HL-60 (cell line): ENCODE data around the gene ARIH2.

Experiments
- REST ChIP-seq: IDR thresholded peaks from 2 replicates; pipeline ENCODE4 v1.6.1; 2012; ENCODE audit warnings: low read depth; ENCODE audit not compliant: insufficient replicate concordance
- TF ChIP-seq, protein P1 (sequence below): IDR thresholded peaks from one replicate; pipeline ENCODE4 v1.5.1; 2011; ENCODE audit warnings: low read length, control low read depth, inconsistent platforms; ENCODE audit not compliant: insufficient read depth

GRCh38 chr3:48945432-48945831 is 26.8 kb downstream of the ARIH2 start:
- no peak for TF ChIP-seq REST
- TF ChIP-seq, protein P1, sequence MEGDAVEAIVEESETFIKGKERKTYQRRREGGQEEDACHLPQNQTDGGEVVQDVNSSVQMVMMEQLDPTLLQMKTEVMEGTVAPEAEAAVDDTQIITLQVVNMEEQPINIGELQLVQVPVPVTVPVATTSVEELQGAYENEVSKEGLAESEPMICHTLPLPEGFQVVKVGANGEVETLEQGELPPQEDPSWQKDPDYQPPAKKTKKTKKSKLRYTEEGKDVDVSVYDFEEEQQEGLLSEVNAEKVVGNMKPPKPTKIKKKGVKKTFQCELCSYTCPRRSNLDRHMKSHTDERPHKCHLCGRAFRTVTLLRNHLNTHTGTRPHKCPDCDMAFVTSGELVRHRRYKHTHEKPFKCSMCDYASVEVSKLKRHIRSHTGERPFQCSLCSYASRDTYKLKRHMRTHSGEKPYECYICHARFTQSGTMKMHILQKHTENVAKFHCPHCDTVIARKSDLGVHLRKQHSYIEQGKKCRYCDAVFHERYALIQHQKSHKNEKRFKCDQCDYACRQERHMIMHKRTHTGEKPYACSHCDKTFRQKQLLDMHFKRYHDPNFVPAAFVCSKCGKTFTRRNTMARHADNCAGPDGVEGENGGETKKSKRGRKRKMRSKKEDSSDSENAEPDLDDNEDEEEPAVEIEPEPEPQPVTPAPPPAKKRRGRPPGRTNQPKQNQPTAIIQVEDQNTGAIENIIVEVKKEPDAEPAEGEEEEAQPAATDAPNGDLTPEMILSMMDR: no peak
